HCT116 (cell line): ENCODE data around the gene GSTK1. TPM values are rescaled to one million over a fixed set of nuclear protein-coding genes. Genes with fewer than 3 reads are reported as not detected.

Source experiments
- ATAC-seq: fragments of 200-7000 bp; cut with Tn5 transposase; 2 replicates; pipeline ENCODE4 v1.9.1; 2020; ENCODE audit warnings: mild to moderate bottlenecking, moderate library complexity
- BruUV-seq: library from RNA; stranded (reverse); fragments of 400-500 nt; replicated peaks from 2 replicates; lab custom pipeline; 2021; lab: Mats Ljungman, UMichigan
- CTCF ChIA-PET: fragments of 300-600 bp; sonication (Branson Sonifier 250); formaldehyde crosslinking; loops from one replicate; lab custom pipeline; 2021; ENCODE audit warnings: antibody characterized with exemption; lab: Charles Lee
- POLR2A ChIA-PET: fragments of 300-600, 350-600 bp; sonication (Branson Sonifier 250); formaldehyde crosslinking; loops from one replicate; lab custom pipeline; 2021; ENCODE audit warnings: antibody characterized with exemption; lab: Charles Lee
- RAD21 ChIA-PET, 2 experiments: fragments of 300-600 bp; sonication (Branson Sonifier 250); formaldehyde crosslinking; loops; one replicate each; lab custom pipeline; 2023; ENCODE audit warnings: low total read pairs in 2 of 2; ENCODE audit not compliant: uncharacterized antibody in 2 of 2, unreplicated experiment in 2 of 2, low non-redundant PET in 1 of 2; lab: Charles Lee
- DNase-seq: peaks from one replicate; pipeline ENCODE4 v3.0.0-alpha.2; 2010; ENCODE audit warnings: low read depth, low spot score
- H2AFZ ChIP-seq: fragments of 200-600 bp; shearing (Covaris generic), sonication (generic); 2 replicates; pipeline ENCODE4 v1.6.1; 2017; ENCODE audit warnings: low read depth, mixed run types, mixed read lengths, antibody characterized with exemption, low read length; ENCODE audit not compliant: poor library complexity, severe bottlenecking
- H3K27ac ChIP-seq: 2 replicates; pipeline ENCODE4 v1.5.1; 2012; ENCODE audit warnings: low read depth, low read length
- H3K27me3 ChIP-seq: fragments of 200-600 bp; sonication (generic); 2 replicates; pipeline ENCODE4 v1.6.1; 2016; ENCODE audit warnings: mixed run types, low read length, mixed read lengths; ENCODE audit not compliant: insufficient read depth
- H3K36me3 ChIP-seq, 2 experiments: fragments of 200-500 bp in 1 of 2; fragments of 200-600 bp in 1 of 2; sonication (Bioruptor generic) in 1 of 2; sonication (generic) in 1 of 2; 2 replicates each; pipeline versions ENCODE4 v1.5.1 to v1.6.1; 2014 to 2016; ENCODE audit warnings: low read length in 2 of 2, inconsistent platforms in 1 of 2, mixed read lengths in 1 of 2, mixed run types in 1 of 2; ENCODE audit not compliant: insufficient read depth in 2 of 2, control insufficient read depth in 1 of 2
- H3K4me1 ChIP-seq, 2 experiments: fragments of 200-600 bp in 1 of 2; sonication (generic) in 1 of 2; 2 replicates each; pipeline versions ENCODE4 v1.5.1 to v1.6.1; 2012 to 2017; ENCODE audit warnings: low read length in 2 of 2, inconsistent platforms in 1 of 2, mild to moderate bottlenecking in 1 of 2, mixed read lengths in 1 of 2, mixed run types in 1 of 2, moderate library complexity in 1 of 2; ENCODE audit not compliant: insufficient read depth in 2 of 2, control insufficient read depth in 1 of 2
- H3K4me2 ChIP-seq: fragments of 200-600 bp; sonication (generic); 2 replicates; pipeline ENCODE4 v1.6.1; 2017; ENCODE audit warnings: mixed run types, low read length, mixed read lengths
- H3K4me3 ChIP-seq, 2 experiments: fragments of 200-600 bp in 1 of 2; sonication (generic) in 1 of 2; replicated peaks in 1 of 2; 2 replicates each; pipeline ENCODE4 v1.5.1; 2011 to 2016; ENCODE audit warnings: low read length in 2 of 2, control low read depth in 1 of 2, low read depth in 1 of 2, mild to moderate bottlenecking in 1 of 2, mixed read lengths in 1 of 2, mixed run types in 1 of 2
- H3K79me2 ChIP-seq: fragments of 200-600 bp; sonication (generic); 2 replicates; pipeline ENCODE4 v1.6.1; 2017; ENCODE audit warnings: mild to moderate bottlenecking, mixed run types, low read length, moderate library complexity, mixed read lengths; ENCODE audit not compliant: insufficient read depth
- H3K9ac ChIP-seq: fragments of 200-600 bp; sonication (generic); 2 replicates; pipeline ENCODE4 v1.6.1; 2016; ENCODE audit warnings: low read length, mixed read lengths
- H3K9me2 ChIP-seq: fragments of 200-600 bp; sonication (generic), shearing (Covaris generic); 2 replicates; pipeline ENCODE4 v1.6.1; 2017; ENCODE audit warnings: mixed run types, mild to moderate bottlenecking, moderate library complexity; ENCODE audit not compliant: insufficient read depth
- H3K9me3 ChIP-seq, 2 experiments: fragments of 200-500 bp in 1 of 2; fragments of 200-600 bp in 1 of 2; sonication (Bioruptor generic) in 1 of 2; sonication (generic) in 1 of 2; 2 replicates each; pipeline ENCODE4 v1.6.1; 2014 to 2017; ENCODE audit warnings: low read length in 2 of 2, mixed read lengths in 2 of 2, inconsistent platforms in 1 of 2, low read depth in 1 of 2, mild to moderate bottlenecking in 1 of 2, mixed run types in 1 of 2, moderate library complexity in 1 of 2; ENCODE audit not compliant: control insufficient read depth in 1 of 2, insufficient read depth in 1 of 2
- H4K20me1 ChIP-seq: fragments of 200-600 bp; sonication (generic), shearing (Covaris generic); 2 replicates; pipeline ENCODE4 v1.6.1; 2017; ENCODE audit warnings: mixed run types, mild to moderate bottlenecking, moderate library complexity; ENCODE audit not compliant: insufficient read depth
- CBX3 ChIP-seq: IDR thresholded peaks from 2 replicates; pipeline ENCODE4 v1.6.1; 2012; ENCODE audit warnings: low read depth
- CEBPB ChIP-seq: IDR thresholded peaks from 2 replicates; pipeline ENCODE4 v1.6.1; 2012; ENCODE audit warnings: low read depth
- CTCF ChIP-seq, 3 experiments: fragments of 200-600 bp in 1 of 3; sonication (generic) in 1 of 3; IDR thresholded peaks in 2 of 3; conservative IDR thresholded peaks in 1 of 3; 2 replicates each; pipeline ENCODE4 v1.5.1; 2012 to 2017; ENCODE audit warnings: low read depth in 2 of 3, low read length in 2 of 3, antibody characterized with exemption in 1 of 3, borderline replicate concordance in 1 of 3, control low read depth in 1 of 3, mild to moderate bottlenecking in 1 of 3, mixed read lengths in 1 of 3, mixed run types in 1 of 3, moderate library complexity in 1 of 3; ENCODE audit not compliant: insufficient read depth in 1 of 3
- EZH2 ChIP-seq: fragments of 200-600 bp; sonication (generic); IDR thresholded peaks from 2 replicates; pipeline ENCODE4 v1.6.1; 2017; ENCODE audit warnings: antibody characterized with exemption, mixed run types
- EZH2phosphoT487 ChIP-seq: fragments of 200-600 bp; IDR thresholded peaks from 2 replicates; pipeline ENCODE4 v1.6.1; 2018; ENCODE audit warnings: antibody characterized with exemption, borderline replicate concordance
- FOSL1 ChIP-seq: IDR thresholded peaks from 2 replicates; pipeline ENCODE4 v1.6.1; 2012; ENCODE audit warnings: low read depth
- JUND ChIP-seq: IDR thresholded peaks from 2 replicates; pipeline ENCODE4 v1.6.1; 2012
- MAX ChIP-seq: IDR thresholded peaks from 2 replicates; pipeline ENCODE4 v1.6.1; 2012
- POLR2A ChIP-seq: IDR thresholded peaks from 2 replicates; pipeline ENCODE4 v1.7.0; 2011; ENCODE audit warnings: borderline replicate concordance; ENCODE audit not compliant: insufficient read depth, insufficient read length; ENCODE audit errors: extremely low read depth
- RAD21 ChIP-seq: IDR thresholded peaks from 2 replicates; pipeline ENCODE4 v1.6.1; 2012; ENCODE audit warnings: low read depth, mild to moderate bottlenecking
- SIN3A ChIP-seq: IDR thresholded peaks from 2 replicates; pipeline ENCODE4 v1.6.1; 2012; ENCODE audit warnings: low read depth
- SP1 ChIP-seq: IDR thresholded peaks from 2 replicates; pipeline ENCODE4 v1.6.1; 2012; ENCODE audit warnings: low read depth
- TCF7L2 ChIP-seq: IDR thresholded peaks from 2 replicates; pipeline ENCODE4 v1.7.0; 2011; ENCODE audit warnings: borderline replicate concordance, inconsistent platforms; ENCODE audit not compliant: insufficient read depth, insufficient read length; ENCODE audit errors: extremely low read depth
- YY1 ChIP-seq: IDR thresholded peaks from 2 replicates; pipeline ENCODE4 v1.6.1; 2011; ENCODE audit warnings: low read length, low read depth, moderate library complexity, mild to moderate bottlenecking; ENCODE audit not compliant: insufficient replicate concordance; ENCODE audit errors: extremely low read depth
- ZBTB33 ChIP-seq: IDR thresholded peaks from 2 replicates; pipeline ENCODE4 v1.6.1; 2011; ENCODE audit warnings: mild to moderate bottlenecking, low read length, moderate library complexity; ENCODE audit not compliant: insufficient replicate concordance; ENCODE audit errors: extremely low read depth
- ZFX ChIP-seq: fragments of 450-650 bp; IDR thresholded peaks from 2 replicates; pipeline ENCODE4 v1.6.1; 2017
- ZNF274 ChIP-seq: fragments of 200-500 bp; sonication (Bioruptor generic); IDR thresholded peaks from 2 replicates; pipeline ENCODE4 v1.6.1; 2014; ENCODE audit warnings: mild to moderate bottlenecking, low read depth, low read length, inconsistent platforms
- intact Hi-C: fragments of 100-400 bp; cut with micrococcal nuclease; formaldehyde crosslinking; loops from 2 replicates; pipeline ENCODE4 v1.10.0; 2022
- total RNA-seq: library from RNA; stranded (reverse); gene quantifications from one replicate; pipeline ENCODE4 v1.2.1, GENCODE V29; 2021; ENCODE audit not compliant: unreplicated experiment

GSTK1 gene
- total RNA-seq, 1 experiment from 2014 or later: 83.6 TPM

- H3K36me3 ChIP-seq: no peaks in the 10 kb centered on the region
- no peaks in the 10 kb centered on the region for H3K9me2 ChIP-seq
- no peak overlapping the region for H3K4me3 ChIP-seq
- DNase-seq: no peak
- no peak for TF ChIP-seq RAD21
- TF ChIP-seq SP1: no peak
- no peak for TF ChIP-seq ZNF274
- TF ChIP-seq CEBPB: no peak
- TF ChIP-seq POLR2A: no peak
- no peak for TF ChIP-seq EZH2
- no peak for TF ChIP-seq CBX3
- no peak for TF ChIP-seq EZH2phosphoT487
- TF ChIP-seq ZBTB33: no peak
- no peak for TF ChIP-seq TCF7L2
- TF ChIP-seq FOSL1: no peak
- no peak for TF ChIP-seq JUND
- no peak for TF ChIP-seq ZFX
- no peak for TF ChIP-seq MAX
- no peak for TF ChIP-seq YY1
- TF ChIP-seq SIN3A: no peak
- TF ChIP-seq CTCF (IDR thresholded peaks at IDR 0.05 in 2 of 3, conservative IDR thresholded peaks at IDR 0.05 in 1 of 3; ENCODE audit: borderline replicate concordance in 1 of 3, insufficient read depth in 1 of 3, low read depth in 2 of 3, low read length in 2 of 3): no peak
- no peak overlapping the region for H3K4me2 ChIP-seq
- H3K4me1 ChIP-seq: no peaks in the 10 kb centered on the region
- H4K20me1 ChIP-seq: no peaks in the 10 kb centered on the region
- BruUV-seq: no TSS peak
- H3K9ac ChIP-seq: no peak overlapping the region
- no peaks in the 10 kb centered on the region; a peak in 1 of 4 replicates for H3K9me3 ChIP-seq
- no peak overlapping the region for H3K27ac ChIP-seq
- ChIA-PET POLR2A (no interaction called here), CTCF (no interaction called here), RAD21 (no interaction called here)
- no peaks in the 10 kb centered on the region for H3K27me3 ChIP-seq
- intact Hi-C loops: no loop called here
- no peaks in the 10 kb centered on the region for H3K79me2 ChIP-seq
- H2AFZ ChIP-seq: no peak overlapping the region
- no peak for ATAC-seq
These were observed 28.7 kb upstream of the GSTK1 start for GRCh38 chr7:143234533-143234875.
